Calu3 (cell line): ENCODE data around the gene SYCP2L. TPM values are rescaled to one million over a fixed set of nuclear protein-coding genes. Genes with fewer than 3 reads are reported as not detected.
"Not testable (repeated sequence)": the region's sequence is repeated elsewhere in the genome, so short reads cannot be mapped to it uniquely, and the experiment has no call there.

ENCODE experiments used
- BruUV-seq: library from RNA; stranded (reverse); fragments of 400-500 nt; replicated peaks from 2 replicates; lab custom pipeline; 2021; lab: Mats Ljungman, UMichigan
- CTCF ChIA-PET: fragments of 300-600 bp; sonication (Branson Sonifier 250); formaldehyde crosslinking; loops from one replicate; lab custom pipeline; 2022; ENCODE audit warnings: antibody characterized with exemption; lab: Charles Lee
- DNase-seq: peaks from one replicate; pipeline ENCODE4 v3.0.0; 2022
- H3K27ac Mint-ChIP-seq: one replicate; pipeline ENCODE4 v1.8.0; 2022; ENCODE audit warnings: mixed read lengths; ENCODE audit not compliant: unreplicated experiment
- H3K27me3 Mint-ChIP-seq: one replicate; pipeline ENCODE4 v1.8.0; 2022; ENCODE audit warnings: mixed read lengths; ENCODE audit not compliant: unreplicated experiment
- H3K36me3 Mint-ChIP-seq: one replicate; pipeline ENCODE4 v1.8.0; 2022; ENCODE audit warnings: mild to moderate bottlenecking, moderate library complexity, mixed read lengths; ENCODE audit not compliant: insufficient read depth, unreplicated experiment
- H3K4me1 Mint-ChIP-seq: one replicate; pipeline ENCODE4 v1.8.0; 2022; ENCODE audit warnings: mild to moderate bottlenecking, low read depth, mixed read lengths; ENCODE audit not compliant: unreplicated experiment
- H3K4me3 Mint-ChIP-seq: one replicate; pipeline ENCODE4 v1.8.0; 2022; ENCODE audit warnings: mild to moderate bottlenecking, low read depth, moderate library complexity, mixed read lengths; ENCODE audit not compliant: unreplicated experiment
- H3K9me3 Mint-ChIP-seq: one replicate; pipeline ENCODE4 v1.8.0; 2022; ENCODE audit warnings: low read depth, mixed read lengths; ENCODE audit not compliant: unreplicated experiment
- intact Hi-C: fragments of 100-400 bp; cut with micrococcal nuclease; formaldehyde crosslinking; loops from one replicate; pipeline ENCODE4 v1.10.0; 2022; ENCODE audit not compliant: unreplicated experiment
- total RNA-seq: library from RNA; stranded (reverse); gene quantifications from 2 replicates; pipeline ENCODE4 v1.2.3, GENCODE V29; 2022
- TF ChIP-seq, protein P1 (sequence below): fragments of 200-600 bp; IDR thresholded peaks from one replicate; pipeline ENCODE4 v1.8.0; 2022; ENCODE audit warnings: antibody characterized with exemption; ENCODE audit not compliant: unreplicated experiment

Gene SYCP2L
- total RNA-seq, 1 experiment from 2014 or later: not detected

DNA sequence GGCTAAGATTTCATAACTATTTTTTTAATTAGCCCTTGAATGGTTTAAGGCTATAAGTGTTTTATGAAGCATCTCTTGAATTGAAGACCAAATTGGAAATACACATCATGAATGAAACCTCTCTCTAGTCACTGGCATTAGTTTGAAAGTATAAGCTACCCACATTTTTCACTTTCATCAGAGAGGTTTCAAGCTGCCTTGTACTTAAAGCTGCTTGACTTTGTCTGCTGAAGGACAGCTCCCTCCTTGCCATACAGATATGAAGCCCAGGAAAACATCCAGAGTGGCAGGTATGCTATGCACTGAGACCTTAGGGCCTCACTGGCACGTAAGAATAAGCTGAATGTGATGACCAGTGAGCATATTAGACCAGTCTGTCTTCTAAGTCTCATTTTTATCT is 94.6 kb downstream of the SYCP2L start:
- no peak overlapping the region for H3K27ac Mint-ChIP-seq
- no peaks in the 10 kb centered on the region for H3K4me1 Mint-ChIP-seq
- H3K4me3 Mint-ChIP-seq: no peak overlapping the region
- no peaks in the 10 kb centered on the region for H3K36me3 Mint-ChIP-seq
- BruUV-seq: no TSS peak
- H3K9me3 Mint-ChIP-seq: no peaks in the 10 kb centered on the region
- TF ChIP-seq, protein P1, sequence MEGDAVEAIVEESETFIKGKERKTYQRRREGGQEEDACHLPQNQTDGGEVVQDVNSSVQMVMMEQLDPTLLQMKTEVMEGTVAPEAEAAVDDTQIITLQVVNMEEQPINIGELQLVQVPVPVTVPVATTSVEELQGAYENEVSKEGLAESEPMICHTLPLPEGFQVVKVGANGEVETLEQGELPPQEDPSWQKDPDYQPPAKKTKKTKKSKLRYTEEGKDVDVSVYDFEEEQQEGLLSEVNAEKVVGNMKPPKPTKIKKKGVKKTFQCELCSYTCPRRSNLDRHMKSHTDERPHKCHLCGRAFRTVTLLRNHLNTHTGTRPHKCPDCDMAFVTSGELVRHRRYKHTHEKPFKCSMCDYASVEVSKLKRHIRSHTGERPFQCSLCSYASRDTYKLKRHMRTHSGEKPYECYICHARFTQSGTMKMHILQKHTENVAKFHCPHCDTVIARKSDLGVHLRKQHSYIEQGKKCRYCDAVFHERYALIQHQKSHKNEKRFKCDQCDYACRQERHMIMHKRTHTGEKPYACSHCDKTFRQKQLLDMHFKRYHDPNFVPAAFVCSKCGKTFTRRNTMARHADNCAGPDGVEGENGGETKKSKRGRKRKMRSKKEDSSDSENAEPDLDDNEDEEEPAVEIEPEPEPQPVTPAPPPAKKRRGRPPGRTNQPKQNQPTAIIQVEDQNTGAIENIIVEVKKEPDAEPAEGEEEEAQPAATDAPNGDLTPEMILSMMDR: no peak
- DNase-seq: no peak
- H3K27me3 Mint-ChIP-seq: no peaks in the 10 kb centered on the region
- CTCF ChIA-PET: interaction anchor here (0.5 kb wide), 1 partner anchor 144 kb away, joined by 3 read pairs; no protein-coding TSS in a partner anchor
- intact Hi-C loops: no loop called here

DNA sequence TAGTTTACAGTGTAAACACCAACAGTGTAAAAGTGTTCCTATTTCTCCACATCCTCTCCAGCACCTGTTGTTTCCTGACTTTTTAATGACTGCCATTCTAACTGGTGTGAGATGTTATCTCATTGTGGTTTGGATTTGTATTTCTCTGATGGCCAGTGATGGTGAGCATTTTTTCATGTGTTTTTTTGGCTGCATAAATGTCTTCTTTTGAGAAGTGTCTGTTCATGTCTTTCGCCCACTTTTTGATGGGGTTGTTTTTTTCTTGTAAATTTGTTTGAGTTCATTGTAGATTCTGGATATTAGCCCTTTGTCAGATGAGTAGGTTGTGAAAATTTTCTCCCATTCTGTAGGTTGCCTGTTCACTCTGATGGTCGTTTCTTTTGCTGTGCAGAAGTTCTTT is 98.1 kb downstream of the SYCP2L start:
- H3K4me1 Mint-ChIP-seq, H3K9me3 Mint-ChIP-seq, DNase-seq, H3K4me3 Mint-ChIP-seq, CTCF ChIA-PET, H3K27me3 Mint-ChIP-seq, H3K27ac Mint-ChIP-seq, H3K36me3 Mint-ChIP-seq, BruUV-seq, intact Hi-C loops: not testable (repeated sequence)

DNA sequence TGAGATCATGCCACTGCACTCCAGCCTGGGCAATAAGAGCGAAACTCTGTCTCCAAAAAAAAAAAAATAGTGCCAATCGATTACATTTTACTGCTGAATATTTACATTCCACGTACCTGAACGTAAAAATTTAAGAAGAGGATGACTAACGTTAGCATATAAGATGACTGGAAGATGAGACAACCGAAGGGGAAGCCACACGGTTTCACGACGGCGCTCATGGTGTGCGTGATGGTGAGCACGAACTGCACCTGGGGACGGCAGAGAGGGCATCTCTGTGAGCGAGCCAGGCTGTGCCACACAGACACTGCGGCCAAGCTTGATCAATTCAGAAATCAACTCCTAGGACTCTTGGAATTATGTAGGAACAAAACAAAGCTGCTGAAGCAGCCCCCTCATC is 102.7 kb downstream of the SYCP2L start:
- TF ChIP-seq, protein P1: no peak
- Mint-ChIP-seq H3K4me3 (no peak overlapping the region), H3K36me3 (no peaks in the 10 kb centered on the region), H3K27me3 (no peaks in the 10 kb centered on the region), H3K27ac (no peak overlapping the region), H3K9me3 (no peaks in the 10 kb centered on the region), H3K4me1 (no peaks in the 10 kb centered on the region)
- intact Hi-C loops: no loop called here
- no peak for DNase-seq
- CTCF ChIA-PET: no interaction called here
- BruUV-seq: no TSS peak

- intact Hi-C loops: no loop called here
- H3K27me3 Mint-ChIP-seq: no peaks in the 10 kb centered on the region
- DNase-seq: no peak
- H3K9me3 Mint-ChIP-seq: no peaks in the 10 kb centered on the region
- BruUV-seq: no TSS peak
- H3K4me3 Mint-ChIP-seq: no peak overlapping the region
- TF ChIP-seq, protein P1: no peak
- no peaks in the 10 kb centered on the region for H3K36me3 Mint-ChIP-seq
- H3K4me1 Mint-ChIP-seq: no peaks in the 10 kb centered on the region
- no peak overlapping the region for H3K27ac Mint-ChIP-seq
- CTCF ChIA-PET: no interaction called here
Measured at GRCh38 chr6:10991115-10991514, 104.3 kb downstream of the SYCP2L start.

GRCh38 chr6:10993896-10994295 is 107.0 kb downstream of the SYCP2L start:
- BruUV-seq: no TSS peak
- no peaks in the 10 kb centered on the region for H3K9me3 Mint-ChIP-seq
- H3K4me1 Mint-ChIP-seq: no peaks in the 10 kb centered on the region
- intact Hi-C loops: no loop called here
- TF ChIP-seq, protein P1: no peak
- CTCF ChIA-PET: no interaction called here
- no peak overlapping the region for H3K27ac Mint-ChIP-seq
- DNase-seq: no peak
- no peak overlapping the region for H3K4me3 Mint-ChIP-seq
- no peaks in the 10 kb centered on the region for H3K27me3 Mint-ChIP-seq
- H3K36me3 Mint-ChIP-seq: no peaks in the 10 kb centered on the region
